Raji (cell line): ENCODE data around the gene MTREX.

ENCODE experiments used
- POLR2A ChIP-seq: IDR thresholded peaks from 2 replicates; pipeline ENCODE4 v1.6.1; 2011; ENCODE audit warnings: low read depth, low read length, control low read depth; ENCODE audit not compliant: insufficient read depth

Gene MTREX

DNA sequence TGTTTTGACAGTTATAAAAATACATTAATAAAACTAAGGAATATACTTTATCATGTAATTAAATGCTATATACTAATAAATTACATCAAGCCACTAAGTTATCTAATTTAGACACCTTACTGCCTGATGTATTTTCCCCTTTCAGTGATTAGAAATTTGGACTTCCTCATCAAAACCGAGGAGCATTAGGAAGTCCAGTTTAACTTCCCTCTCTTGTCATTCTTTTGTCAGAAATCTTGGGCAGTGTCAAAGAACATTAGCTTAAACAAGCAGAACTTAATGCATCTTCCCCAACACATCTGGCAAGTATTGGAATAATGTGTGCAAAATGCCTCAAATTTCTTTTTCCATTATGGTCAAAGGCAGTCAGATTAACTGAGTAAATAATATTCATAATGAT, 145.4 kb downstream of the MTREX start:
- TF ChIP-seq POLR2A: no peak

DNA sequence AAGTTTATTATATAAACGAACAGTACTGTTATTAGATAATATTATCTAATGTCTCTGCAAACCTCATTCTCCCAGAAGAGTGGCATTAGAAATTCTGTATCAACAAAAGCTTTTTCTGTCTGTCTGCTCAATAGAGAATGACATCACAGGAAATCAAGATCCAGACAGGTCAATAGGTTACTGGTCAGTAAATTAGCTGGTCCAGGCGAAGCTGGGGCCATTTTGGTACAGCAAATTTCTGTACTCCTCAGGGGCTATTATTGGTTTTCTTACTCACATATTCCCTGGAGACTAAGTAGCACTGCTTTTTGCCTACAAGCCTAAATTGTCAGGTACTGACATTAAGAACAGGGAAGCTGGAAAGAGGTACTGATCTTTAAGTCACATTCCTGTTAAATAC, 146.5 kb downstream of the MTREX start:
- TF ChIP-seq POLR2A: no peak

DNA sequence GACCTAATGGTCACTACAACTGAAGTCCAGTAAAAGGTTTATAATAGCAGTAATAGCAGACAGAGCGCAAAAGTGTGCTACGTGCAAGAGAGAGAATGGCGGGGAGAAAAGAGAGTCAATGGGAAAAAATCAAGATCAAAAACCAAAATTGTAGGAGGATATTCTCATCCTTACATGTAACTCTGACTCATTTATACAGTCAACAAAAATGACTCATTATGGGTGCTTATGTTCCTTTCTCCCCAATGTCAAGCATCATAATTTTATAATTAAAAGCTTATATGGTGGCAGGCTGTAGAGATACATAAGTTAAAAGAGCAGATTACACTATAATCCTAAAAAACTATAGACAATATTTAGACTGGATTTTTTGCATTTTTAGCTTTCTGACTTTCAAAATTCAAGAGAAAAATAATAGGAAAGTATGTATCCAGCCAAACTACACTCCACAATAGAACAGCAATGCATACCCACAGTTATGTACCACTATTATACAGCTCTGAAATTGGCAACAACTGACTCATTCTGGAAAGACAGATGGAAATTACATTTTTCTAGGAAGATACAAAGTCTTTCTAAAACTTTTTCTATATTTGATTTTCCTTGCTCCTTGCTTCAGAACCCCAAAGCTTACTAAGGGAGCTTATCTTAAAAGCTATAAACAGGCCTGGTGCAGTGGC, 148.6 kb downstream of the MTREX start:
- no peak for TF ChIP-seq POLR2A

DNA sequence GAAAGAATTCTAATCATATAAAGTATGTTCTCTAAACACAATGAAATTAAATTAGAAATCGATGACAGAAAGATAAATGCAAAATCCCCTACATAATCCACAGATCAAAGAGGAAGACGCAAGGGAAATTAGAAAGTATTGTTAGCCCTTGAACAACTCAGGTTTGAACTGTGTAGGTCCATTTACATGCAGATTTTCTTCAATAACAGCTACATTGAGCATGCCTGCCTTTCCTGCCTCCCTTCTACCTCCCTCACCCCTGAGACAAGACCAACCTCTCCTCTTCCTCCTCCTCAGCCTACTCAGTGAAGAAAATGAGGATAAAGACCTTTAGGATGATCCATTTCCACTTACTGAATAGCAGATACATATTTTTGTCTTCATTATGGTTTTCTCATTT, 151.8 kb downstream of the MTREX start:
- TF ChIP-seq POLR2A: no peak

GRCh38 chr5:55463613-55464012, 155.8 kb downstream of the MTREX start:
- TF ChIP-seq POLR2A: no peak

DNA sequence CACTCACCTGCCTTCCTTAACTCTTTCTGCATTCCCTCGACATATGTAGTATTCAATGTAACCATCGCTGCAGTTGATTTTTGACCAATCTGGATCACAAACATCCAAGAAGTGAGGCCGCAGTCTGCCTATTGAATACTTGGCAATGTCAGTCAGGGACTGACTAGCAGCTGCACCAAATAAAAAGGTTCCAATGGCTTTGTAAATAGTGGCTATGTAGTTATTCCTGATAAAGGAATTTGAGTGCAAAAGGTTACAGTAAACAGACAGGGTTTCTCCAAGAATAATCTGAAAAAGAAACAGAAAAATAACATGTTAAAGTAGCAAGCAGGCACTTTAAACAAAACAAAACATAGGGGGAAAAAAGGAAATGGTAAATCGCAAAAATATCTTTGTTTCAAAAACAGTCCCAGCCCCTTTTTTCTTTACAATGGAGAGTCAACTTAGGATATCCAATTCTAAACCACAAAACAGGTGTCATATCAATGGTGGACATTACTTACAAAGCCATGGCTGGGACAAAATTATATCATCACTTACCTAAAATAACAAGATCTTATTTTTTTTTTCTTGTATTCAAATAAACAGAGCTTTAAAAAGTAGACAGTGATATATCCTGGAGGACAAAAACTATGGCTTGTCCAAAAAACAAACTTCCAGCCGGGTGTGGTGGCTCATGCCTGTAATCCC, 160.2 kb downstream of the MTREX start:
- no peak for TF ChIP-seq POLR2A

DNA sequence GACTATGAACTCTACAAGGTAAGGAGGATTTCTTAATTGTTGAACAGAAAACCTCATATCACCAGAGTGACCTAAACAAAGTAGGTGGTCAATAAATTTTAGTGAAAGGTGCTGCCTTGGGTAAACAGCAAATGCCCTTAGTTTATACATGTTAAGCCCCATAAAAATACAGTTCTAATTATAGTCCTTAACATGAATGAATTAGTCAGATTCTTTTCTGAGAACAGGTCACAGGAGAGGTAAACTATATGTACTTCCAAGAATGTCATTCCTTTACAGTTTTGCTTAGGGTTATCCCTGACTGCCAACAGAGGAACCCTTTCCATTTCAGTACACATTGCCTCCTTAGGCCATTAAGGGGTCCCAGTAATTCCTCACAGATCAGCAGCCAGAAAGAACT, 162.1 kb downstream of the MTREX start:
- no peak for TF ChIP-seq POLR2A

- no peak for TF ChIP-seq POLR2A
These were observed 162.5 kb downstream of the MTREX start for GRCh38 chr5:55470282-55470681.

DNA sequence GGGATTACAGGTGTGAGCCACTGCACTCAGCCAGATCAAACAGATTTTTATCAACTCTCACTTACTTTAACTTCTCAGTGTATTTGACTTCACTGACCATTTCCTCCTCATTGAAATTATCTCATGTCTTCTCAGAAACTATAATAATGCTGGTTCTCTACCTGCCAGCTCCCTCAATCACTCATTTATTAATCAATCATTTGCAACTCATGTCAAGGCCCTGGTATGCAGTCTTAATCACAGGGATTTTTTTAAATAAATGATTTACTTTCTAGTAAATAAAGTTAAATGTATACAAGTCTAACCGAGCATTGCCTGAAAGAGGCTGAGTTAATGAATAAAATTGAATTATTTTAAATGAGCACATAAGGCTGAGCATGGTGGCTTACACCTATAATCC, 163.7 kb downstream of the MTREX start:
- no peak for TF ChIP-seq POLR2A

DNA sequence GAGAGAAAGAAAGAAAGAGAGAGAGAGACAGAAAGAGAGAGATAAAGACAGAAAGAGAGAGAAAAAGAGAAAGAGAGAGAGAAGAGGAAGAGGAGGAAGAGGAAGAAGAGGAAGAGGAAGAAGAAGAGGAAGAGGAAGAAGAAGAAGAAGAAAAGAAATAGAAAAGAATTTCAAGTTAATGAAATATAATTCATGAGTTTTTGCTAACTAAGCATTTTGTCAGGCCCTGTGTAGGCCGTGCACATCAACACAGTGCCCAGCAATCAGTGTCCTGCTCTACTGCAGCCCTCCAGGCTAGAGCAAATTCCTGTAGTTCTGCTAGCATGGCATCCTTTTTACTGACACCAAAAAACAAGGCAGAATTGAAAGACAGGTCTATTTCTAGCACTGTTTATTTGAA, 164.9 kb downstream of the MTREX start:
- no peak for TF ChIP-seq POLR2A
